HG03159 (cell line): Measurements from ENCODE around the gene LINGO1.

Source experiments
- ATAC-seq: cut with Tn5 transposase; IDR thresholded peaks from one replicate; pipeline ENCODE4 v1.9.1; 2021; ENCODE audit warnings: mild to moderate bottlenecking, moderate library complexity; ENCODE audit not compliant: unreplicated experiment

The LINGO1 gene

DNA sequence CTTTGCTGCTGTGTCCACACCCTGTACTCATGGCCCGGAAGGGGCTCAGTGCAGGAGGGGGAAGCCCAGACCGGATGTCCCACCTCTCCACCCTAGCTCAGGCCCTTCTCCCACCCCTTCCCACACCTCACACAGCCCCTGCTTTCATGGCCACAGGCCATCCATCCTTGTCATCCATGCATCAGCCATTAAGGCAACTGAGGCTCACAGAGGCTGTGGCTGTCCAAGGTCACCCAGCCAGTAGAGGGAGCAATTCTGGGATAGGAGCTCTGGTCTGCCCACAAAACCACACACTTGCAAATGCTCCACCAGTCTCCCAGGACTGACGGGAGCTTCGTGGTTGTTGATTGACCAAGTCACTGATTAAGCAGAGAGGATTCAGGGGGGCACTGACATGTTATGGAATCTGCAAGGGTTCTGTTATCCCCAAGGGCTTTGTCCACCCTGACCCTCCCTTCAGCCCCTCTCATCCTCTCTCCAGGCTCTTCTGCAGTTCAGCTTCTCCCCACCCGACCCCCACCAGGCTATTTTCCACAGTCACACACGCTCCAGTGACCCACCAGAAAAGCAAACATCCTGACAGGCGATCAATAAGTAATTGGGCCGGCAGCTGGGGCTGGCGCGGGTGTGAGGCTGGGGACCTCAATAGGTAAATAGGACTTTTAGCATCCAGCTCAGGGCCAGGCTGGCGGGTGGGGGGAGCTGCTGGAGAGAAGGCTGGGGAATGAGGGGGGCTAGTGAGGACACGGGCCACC lies 15.1 kb downstream of the LINGO1 start:
- ATAC-seq, result no peak

DNA sequence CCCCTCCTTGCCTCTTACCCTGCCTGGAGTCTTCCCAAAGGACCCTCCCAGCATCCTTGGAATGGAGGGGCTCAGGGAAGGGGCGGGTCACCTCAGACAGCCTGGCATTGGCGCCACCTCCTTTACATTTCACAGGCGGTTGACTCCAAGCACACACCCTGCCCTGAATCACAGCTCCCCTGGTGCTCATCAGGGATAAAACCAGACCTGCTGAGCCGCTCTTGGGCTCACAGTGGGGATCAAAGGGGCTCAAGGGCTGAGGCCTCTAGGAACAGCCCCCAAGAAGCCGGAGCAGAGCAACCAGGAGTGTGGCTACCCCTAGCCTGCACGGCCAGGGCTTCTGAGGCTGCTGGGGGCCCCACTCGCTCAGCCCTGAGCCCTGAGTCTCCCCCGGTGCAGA lies 16.6 kb downstream of the LINGO1 start:
- ATAC-seq, result no peak

DNA sequence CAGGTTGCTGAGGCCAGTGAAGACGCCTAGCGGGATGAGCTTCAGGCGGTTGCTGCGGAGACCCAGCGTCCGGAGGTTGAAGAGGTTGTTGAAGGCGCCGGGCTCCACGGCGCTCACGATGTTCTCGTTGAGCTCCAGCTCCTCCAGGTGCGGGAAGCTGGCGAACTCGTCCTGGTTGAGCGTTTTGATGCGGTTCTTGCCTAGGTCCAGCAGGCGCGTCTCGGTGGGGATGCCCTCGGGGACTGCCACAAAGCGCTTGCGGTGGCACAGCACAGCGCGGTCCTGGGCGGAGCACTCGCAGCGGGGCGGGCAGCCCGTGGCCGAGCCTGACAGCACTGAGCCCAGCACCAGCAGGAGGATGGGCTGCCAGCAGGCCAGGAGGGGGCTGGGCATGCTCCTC lies 17.2 kb downstream of the LINGO1 start:
- ATAC-seq, result no peak

- no peak for ATAC-seq
Measured at GRCh38 chr15:77614251-77614806, 18.4 kb downstream of the LINGO1 start.

- ATAC-seq, result no peak
Measured at GRCh38 chr15:77613814-77614213, 18.9 kb downstream of the LINGO1 start.

- ATAC-seq, result no peak
Measured at GRCh38 chr15:77612958-77613601, 19.6 kb downstream of the LINGO1 start.

- ATAC-seq, result no peak
Measured at GRCh38 chr15:77611767-77612166, 20.9 kb downstream of the LINGO1 start.

GRCh38 chr15:77610731-77611130 lies 22.0 kb downstream of the LINGO1 start:
- ATAC-seq, result no peak

GRCh38 chr15:77609558-77609957 lies 23.2 kb downstream of the LINGO1 start:
- ATAC-seq, result no peak

DNA sequence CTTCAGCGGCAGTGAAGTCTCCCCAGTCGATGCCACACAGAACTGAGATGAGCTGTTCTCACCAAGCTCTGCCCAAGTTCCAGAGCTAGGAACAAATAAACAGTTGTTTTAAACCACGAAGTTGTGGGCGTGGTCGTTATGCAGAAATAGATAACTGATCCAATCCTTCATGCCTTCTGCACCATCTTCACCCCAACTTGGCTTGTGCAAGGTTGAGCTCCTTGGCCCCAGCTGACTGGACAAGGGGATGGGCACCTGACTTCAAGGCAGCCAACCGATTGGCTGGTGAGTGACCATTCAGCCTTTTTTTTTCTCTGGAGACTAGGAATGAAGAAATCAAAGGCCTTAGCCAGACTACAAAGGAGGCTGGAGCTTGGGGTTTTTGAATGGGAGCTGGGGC lies 23.9 kb downstream of the LINGO1 start:
- no peak for ATAC-seq

DNA sequence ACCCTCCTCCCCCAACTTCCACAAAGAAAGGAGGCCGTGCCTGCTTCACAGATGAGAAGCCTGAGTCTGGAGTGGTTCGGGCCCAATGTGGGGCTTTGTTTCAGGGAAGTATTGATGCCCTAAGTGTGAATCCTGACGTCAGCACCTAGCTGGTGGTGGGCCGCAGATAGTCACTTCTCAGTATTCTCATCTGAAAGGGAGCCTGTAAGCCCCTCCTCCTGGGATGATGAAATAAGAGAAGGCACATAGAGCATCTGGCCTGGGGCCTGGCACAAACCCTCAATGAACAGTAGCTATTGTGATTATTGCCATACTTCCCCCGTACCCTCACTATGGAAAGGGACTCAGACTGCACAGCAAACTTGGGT lies 24.8 kb downstream of the LINGO1 start:
- no peak for ATAC-seq

GRCh38 chr15:77607111-77607893 lies 25.4 kb downstream of the LINGO1 start:
- no peak for ATAC-seq

DNA sequence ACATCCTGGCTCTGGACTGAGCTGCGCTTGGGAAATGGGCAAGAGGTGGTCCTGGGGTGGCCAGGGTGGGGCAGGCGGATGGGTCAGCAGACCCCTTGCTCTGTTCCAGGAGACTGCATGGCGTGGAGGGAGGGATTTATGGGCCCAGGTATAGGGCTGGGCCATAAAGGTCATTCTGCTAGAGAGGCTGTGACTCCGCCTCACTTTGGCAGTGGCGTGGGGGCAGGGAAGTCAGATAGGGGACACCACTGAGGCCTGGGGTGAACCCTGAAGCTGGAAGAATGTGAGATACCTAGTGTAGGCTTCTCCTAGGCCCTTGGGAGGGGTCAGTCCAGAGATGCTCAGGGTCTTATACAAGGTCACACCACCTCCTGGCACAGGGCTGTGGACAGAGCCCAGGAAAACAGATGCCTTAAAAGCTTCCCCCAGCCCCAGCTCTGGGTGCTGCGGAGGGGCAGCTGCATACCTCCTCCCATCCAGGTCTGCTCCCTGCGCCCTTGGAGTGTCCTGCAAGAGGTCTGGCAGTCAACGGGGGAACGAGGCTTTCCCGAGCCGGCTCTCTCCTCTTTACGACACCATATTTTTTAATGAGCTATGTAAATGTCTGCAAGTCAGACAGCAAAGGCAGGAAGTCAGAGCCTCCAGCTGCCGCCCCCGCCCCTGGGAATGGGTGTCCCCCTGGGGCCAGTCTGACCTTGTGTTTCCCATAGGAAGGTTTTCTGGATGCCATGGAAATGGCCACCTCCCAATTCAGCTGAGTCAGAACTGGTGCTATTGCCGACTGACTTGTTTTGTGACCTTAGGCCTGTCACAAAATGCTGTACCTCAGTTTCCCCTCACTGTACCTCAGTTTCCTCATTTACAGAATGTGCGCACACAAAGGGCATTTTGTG lies 26.3 kb downstream of the LINGO1 start:
- no peak for ATAC-seq

- no peak for ATAC-seq
Measured at GRCh38 chr15:77605547-77605946, 27.2 kb downstream of the LINGO1 start.

DNA sequence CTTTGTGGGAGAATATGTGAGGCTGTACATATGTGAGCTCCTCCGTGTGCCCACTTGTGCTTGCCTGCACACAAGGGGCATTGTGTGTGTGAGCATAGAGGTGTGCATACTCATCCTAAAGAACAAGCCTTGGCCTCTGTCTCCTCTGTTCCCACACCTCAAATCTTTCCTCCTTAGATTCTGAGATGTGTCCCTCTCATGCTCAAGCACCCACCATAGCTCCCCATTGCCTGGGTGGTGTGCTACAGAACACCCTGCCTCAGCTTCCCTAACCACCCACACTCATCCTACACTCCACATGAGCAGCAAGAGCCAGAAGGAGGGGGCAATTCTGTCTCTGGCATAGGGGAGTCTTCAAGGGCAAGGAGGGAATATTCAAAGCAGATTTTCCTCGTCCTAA lies 27.7 kb downstream of the LINGO1 start:
- no peak for ATAC-seq

DNA sequence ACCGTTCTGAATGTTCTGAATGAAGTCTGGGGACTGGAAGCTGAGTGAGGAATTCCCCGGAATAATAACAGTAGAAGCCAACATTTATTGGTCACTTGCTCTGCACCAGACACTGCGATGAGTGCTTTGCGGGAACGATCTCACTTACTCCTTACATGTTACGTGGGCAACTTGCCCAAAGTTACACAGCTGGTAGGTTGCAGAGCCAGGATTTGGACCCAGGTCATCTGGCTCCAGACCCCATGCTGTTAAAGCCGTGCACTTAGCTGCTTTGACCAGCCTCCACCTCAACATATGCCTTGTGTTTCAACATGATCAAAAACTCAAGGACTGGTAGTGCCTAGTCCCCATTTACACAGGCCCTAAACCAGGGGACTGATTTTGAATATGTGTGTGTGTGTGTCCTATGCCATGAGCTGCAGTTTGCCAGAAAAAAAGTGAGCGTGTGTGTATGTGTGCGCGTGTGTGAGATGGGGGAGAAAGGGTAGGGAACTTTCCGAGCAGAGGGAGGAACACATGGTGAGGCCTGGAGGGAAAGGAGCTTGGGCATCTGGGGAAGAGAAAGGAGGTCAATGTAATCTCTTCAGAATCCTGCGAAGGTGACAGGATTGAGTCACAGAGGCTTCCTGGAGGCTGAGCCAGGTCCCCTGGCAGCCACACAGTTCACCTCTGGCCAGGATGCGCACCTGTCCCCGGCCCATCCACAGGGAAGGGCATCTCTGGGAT lies 28.9 kb downstream of the LINGO1 start:
- ATAC-seq, result no peak

GRCh38 chr15:77602800-77603199 lies 29.9 kb downstream of the LINGO1 start:
- ATAC-seq, result no peak

- ATAC-seq, result no peak
Measured at GRCh38 chr15:77599899-77600298, 32.8 kb downstream of the LINGO1 start.

GRCh38 chr15:77599357-77599756 lies 33.4 kb downstream of the LINGO1 start:
- ATAC-seq, result no peak

DNA sequence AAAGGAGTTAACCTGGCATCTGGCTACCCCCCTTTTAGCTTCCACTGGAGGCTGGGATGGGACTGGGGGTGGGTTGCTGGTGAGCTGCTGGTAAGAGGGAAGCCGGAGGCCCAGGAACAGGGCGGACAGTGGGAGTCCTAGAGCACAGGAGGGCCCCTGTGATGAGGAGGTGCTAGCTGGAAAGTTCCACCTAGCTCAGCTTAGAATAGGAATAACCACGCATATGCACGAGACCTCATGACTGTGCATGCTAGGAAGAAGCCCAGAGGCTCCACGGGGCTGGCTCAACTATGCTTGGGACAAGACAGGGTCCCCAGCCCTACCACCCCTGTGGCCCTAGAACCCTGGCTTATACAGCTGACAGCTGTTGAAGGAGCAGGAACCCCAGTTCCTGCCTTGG lies 34.1 kb downstream of the LINGO1 start:
- ATAC-seq, result no peak
